Nephron progenitor cell (in vitro differentiated cells): ENCODE results near the gene ELP5.
A peak's percentile ranks its signal among the peaks of the same experiment; 100 is the strongest.

Experiments
- DNase-seq: peaks from one replicate; pipeline ENCODE4 v3.0.0; 2021
- H3K27ac Mint-ChIP-seq: 2 replicates; pipeline ENCODE4 v1.8.0; 2021; ENCODE audit warnings: mild to moderate bottlenecking, moderate library complexity, mixed read lengths
- H3K27me3 Mint-ChIP-seq: 2 replicates; pipeline ENCODE4 v1.8.0; 2021; ENCODE audit warnings: mild to moderate bottlenecking, low read depth, mixed read lengths; ENCODE audit not compliant: poor library complexity
- H3K36me3 Mint-ChIP-seq: 2 replicates; pipeline ENCODE4 v1.8.0; 2021; ENCODE audit warnings: low read depth, mixed read lengths
- H3K4me1 Mint-ChIP-seq: 2 replicates; pipeline ENCODE4 v1.8.0; 2021; ENCODE audit warnings: mixed read lengths
- H3K4me3 Mint-ChIP-seq: 2 replicates; pipeline ENCODE4 v1.8.0; 2021; ENCODE audit warnings: mild to moderate bottlenecking, moderate library complexity, mixed read lengths
- H3K9me3 Mint-ChIP-seq: 2 replicates; pipeline ENCODE4 v1.8.0; 2021; ENCODE audit warnings: mild to moderate bottlenecking, moderate library complexity, mixed read lengths
- TF ChIP-seq, protein P1 (sequence below): fragments of 200-600 bp; sonication (generic); IDR thresholded peaks from 2 replicates; pipeline ENCODE4 v1.5.0; 2021; ENCODE audit warnings: antibody characterized with exemption

Gene ELP5

GRCh38 chr17:7289256-7290032 lies 37.4 kb downstream of the ELP5 start:
- no peaks in the 10 kb centered on the region for H3K9me3 Mint-ChIP-seq
- H3K36me3 Mint-ChIP-seq: peaks cover 9% of the 10 kb centered on the region
- peaks cover 24% of the 10 kb centered on the region for H3K27me3 Mint-ChIP-seq
- no peak for DNase-seq
- H3K4me1 Mint-ChIP-seq: peaks cover 66% of the 10 kb centered on the region
- H3K27ac Mint-ChIP-seq: no peak overlapping the region
- TF ChIP-seq, protein P1, sequence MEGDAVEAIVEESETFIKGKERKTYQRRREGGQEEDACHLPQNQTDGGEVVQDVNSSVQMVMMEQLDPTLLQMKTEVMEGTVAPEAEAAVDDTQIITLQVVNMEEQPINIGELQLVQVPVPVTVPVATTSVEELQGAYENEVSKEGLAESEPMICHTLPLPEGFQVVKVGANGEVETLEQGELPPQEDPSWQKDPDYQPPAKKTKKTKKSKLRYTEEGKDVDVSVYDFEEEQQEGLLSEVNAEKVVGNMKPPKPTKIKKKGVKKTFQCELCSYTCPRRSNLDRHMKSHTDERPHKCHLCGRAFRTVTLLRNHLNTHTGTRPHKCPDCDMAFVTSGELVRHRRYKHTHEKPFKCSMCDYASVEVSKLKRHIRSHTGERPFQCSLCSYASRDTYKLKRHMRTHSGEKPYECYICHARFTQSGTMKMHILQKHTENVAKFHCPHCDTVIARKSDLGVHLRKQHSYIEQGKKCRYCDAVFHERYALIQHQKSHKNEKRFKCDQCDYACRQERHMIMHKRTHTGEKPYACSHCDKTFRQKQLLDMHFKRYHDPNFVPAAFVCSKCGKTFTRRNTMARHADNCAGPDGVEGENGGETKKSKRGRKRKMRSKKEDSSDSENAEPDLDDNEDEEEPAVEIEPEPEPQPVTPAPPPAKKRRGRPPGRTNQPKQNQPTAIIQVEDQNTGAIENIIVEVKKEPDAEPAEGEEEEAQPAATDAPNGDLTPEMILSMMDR: no peak
- H3K4me3 Mint-ChIP-seq: no peak overlapping the region

DNA sequence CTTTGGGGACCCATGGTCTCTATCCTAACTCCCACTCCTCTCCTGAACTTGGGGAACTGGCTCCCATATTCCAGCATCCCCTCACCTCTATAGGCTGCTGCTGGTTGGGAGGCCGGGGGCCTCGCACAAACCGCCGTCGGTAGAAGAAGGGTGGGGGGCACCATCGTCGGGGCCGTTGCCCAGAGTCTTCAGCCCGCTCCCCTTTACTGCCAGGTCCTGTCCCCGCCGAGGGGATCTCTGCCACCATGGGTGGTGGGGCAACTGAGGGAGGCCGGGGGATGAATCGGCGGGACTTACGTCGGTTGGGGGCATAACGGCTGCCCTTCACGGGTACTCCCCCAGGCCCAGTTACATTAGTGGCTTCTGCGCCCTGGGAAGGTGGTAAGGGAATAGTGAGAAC lies 38.2 kb downstream of the ELP5 start:
- H3K4me3 Mint-ChIP-seq: no peak overlapping the region
- H3K4me1 Mint-ChIP-seq: peaks cover 68% of the 10 kb centered on the region
- no peaks in the 10 kb centered on the region for H3K9me3 Mint-ChIP-seq
- no peak for DNase-seq
- H3K36me3 Mint-ChIP-seq: peaks cover 9% of the 10 kb centered on the region
- no peak overlapping the region for H3K27ac Mint-ChIP-seq
- TF ChIP-seq, protein P1: no peak
- H3K27me3 Mint-ChIP-seq: peaks cover 30% of the 10 kb centered on the region

DNA sequence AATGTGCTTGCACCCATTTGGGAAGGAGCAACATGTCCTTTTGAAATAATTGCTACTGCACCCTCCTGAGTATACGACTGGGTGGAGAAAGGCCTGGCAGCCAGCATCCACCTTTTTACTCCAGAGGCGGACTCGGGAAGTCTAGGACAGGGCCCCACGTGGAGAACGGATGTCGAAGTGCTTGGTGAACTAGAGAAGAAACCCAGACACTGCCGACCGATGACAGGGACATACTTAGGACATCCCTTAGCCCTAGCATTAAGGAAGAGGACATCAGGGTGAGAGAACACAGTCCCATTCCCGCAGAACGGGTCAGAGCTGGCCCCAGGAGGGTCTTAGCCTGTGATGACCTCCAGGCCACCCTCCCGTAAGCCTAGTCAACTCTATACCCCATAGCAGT lies 38.7 kb downstream of the ELP5 start:
- Mint-ChIP-seq H3K36me3 (peaks cover 8% of the 10 kb centered on the region), H3K27ac (no peak overlapping the region), H3K4me3 (no peak overlapping the region), H3K4me1 (peaks cover 70% of the 10 kb centered on the region), H3K9me3 (no peaks in the 10 kb centered on the region), H3K27me3 (peaks cover 35% of the 10 kb centered on the region)
- DNase-seq: no peak
- TF ChIP-seq, protein P1: no peak

DNA sequence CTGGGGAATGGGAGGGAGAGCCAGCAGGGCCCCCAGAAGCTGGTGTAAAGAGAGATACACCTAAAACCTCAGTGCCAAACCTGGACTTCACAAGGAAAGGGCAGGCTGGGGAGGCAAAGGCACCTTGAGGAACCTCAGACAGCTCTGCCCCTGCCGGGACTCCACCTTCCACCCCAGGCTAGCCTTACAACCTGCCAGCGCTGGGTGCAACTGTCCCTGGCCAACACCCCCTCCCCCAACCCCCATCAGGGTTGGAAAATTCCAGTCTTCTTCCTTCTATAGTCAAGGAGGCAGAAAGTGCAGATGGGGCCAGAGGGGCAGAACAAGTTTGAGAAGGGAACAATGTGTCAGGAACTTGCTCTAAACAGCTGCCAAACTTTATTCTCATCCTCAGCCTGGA lies 40.2 kb downstream of the ELP5 start:
- no peak overlapping the region for H3K27ac Mint-ChIP-seq
- H3K27me3 Mint-ChIP-seq: peaks cover 49% of the 10 kb centered on the region
- no peak overlapping the region for H3K4me3 Mint-ChIP-seq
- no peaks in the 10 kb centered on the region for H3K9me3 Mint-ChIP-seq
- DNase-seq: no peak
- peaks cover 68% of the 10 kb centered on the region for H3K4me1 Mint-ChIP-seq
- TF ChIP-seq, protein P1: no peak
- no peaks in the 10 kb centered on the region for H3K36me3 Mint-ChIP-seq

DNA sequence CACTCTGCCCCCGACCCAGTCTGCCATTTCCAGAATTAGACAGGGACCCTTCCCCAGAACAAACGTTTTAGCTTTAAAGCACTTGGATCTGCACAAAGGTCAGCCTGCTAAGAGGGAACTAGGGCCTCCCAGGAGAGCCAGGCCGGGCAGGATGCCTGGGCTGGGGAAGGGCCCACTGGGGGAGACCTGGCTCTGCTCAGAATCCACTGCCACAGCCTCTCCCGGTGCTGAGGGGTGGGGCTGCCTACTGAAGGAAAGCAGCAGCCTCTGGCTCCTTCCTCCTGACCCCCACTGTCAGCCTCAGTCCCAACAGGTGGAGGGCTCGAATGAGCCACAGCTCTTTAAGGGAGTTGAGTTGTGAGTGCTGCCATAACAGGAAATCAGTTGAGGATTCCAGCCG lies 40.7 kb downstream of the ELP5 start:
- Mint-ChIP-seq H3K27ac (no peak overlapping the region), H3K4me1 (peaks cover 63% of the 10 kb centered on the region), H3K9me3 (no peaks in the 10 kb centered on the region), H3K4me3 (peak overlapping the region; percentile 54), H3K36me3 (no peaks in the 10 kb centered on the region), H3K27me3 (peaks cover 50% of the 10 kb centered on the region)
- TF ChIP-seq, protein P1: no peak
- DNase-seq: no peak

DNA sequence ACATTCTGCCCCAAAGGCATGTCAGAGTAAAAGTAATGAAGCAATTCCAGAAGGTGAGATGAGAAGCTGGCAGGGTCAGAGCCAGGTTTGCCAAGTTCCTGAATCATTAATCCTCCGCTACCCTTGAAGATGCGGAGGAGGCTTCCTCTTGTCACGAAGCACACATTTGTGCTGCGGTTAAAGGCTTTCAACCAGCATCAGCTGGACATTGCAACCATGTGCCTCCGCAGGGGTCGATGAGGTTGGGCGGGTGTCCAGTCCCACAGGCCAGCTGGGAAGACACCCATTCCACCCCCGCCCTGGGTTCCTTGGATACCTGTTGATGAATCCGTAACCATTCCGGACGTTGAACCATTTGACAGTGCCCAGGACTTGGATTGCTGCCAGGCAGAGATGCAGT lies 41.1 kb downstream of the ELP5 start:
- peaks cover 59% of the 10 kb centered on the region for H3K4me1 Mint-ChIP-seq
- H3K27ac Mint-ChIP-seq: no peak overlapping the region
- peak overlapping the region; percentile 64 for H3K4me3 Mint-ChIP-seq
- no peaks in the 10 kb centered on the region for H3K36me3 Mint-ChIP-seq
- DNase-seq: no peak
- peaks cover 55% of the 10 kb centered on the region for H3K27me3 Mint-ChIP-seq
- H3K9me3 Mint-ChIP-seq: no peaks in the 10 kb centered on the region
- TF ChIP-seq, protein P1: no peak
